Measurements from ENCODE around the gene TCL1B. TPM values are rescaled to one million over a fixed set of nuclear protein-coding genes. Genes with fewer than 3 reads are reported as not detected.

TCL1B gene
- total and polyA plus RNA-seq, 2 donors (not counting 3 experiments of a cell fraction or from before 2014, with no cell fraction given) = not detected

DNA sequence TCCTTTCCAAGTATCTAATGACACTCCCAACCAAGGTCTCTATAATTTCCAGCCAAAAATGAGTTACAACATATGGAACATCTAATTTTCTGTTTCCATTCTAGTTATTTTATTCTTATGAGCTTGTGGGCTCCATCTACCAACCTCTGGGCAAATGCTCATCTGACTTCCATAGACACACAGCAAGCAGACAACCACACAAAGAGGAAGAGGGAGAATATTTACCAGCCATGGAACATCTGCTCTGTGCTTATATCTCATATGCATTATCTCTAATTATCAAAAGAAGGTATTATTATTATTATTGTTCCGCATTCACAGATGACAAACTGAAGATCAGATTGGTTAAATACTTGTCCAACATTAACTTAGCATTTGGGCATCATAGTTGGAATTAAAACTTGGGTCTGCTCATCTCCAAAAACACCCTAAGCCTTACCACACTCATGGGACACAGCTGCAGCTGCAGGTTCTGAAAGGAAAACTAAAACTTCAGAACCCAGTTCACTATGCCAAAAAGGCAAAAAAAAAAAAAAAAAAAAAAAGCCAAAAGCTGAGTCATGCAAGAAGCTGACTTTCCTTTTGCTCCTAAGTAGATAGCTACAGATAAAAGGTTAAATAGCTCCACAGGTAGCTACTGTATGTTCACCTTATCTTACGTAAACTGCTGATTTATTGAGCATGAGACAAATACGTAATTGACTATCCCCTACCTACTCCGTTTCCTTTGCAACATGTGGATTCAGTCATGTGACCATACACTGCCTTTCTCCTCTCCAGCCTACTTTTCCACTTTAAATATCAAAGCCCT is 23.6 kb upstream of the TCL1B start:
- dilution Hi-C loops (cut with MboI; ENCODE audit: extremely low pct_ligation_motif_present, low sequenced_read_pairs) (no loop called here), intact Hi-C loops (cut with micrococcal nuclease) (no loop called here)
- H3K4me2 ChIP-seq (ENCODE audit: insufficient read depth, low read length) = no peak overlapping the region
- H3K27ac ChIP-seq (ENCODE audit: insufficient read depth, low read depth, low read length) = no peak overlapping the region
- no peak overlapping the region for H2AFZ ChIP-seq (ENCODE audit: low read depth, low read length)
- DNase-seq (ENCODE audit: low read depth, low spot score) (no peak), FAIRE-seq (no peak)
- H3K36me3 ChIP-seq (ENCODE audit: control insufficient read depth in 2 of 2, extremely low read depth in 1 of 2, insufficient read depth in 2 of 2, low read length in 2 of 2) = no peaks in the 10 kb centered on the region
- CTCF ChIA-PET = no interaction called here
- H3K4me3 ChIP-seq (replicated peaks in 1 of 3; ENCODE audit: insufficient read depth in 1 of 3, low read depth in 1 of 3, low read length in 3 of 3) = no peak overlapping the region
- H3K9ac ChIP-seq (replicated peaks; ENCODE audit: extremely low read depth, insufficient read depth, low read length) = no peak overlapping the region
- H4K20me1 ChIP-seq (replicated peaks; ENCODE audit: control insufficient read depth, extremely low read depth, insufficient read depth, low read length) = no peaks in the 10 kb centered on the region
- no peaks in the 10 kb centered on the region for H3K4me1 ChIP-seq (ENCODE audit: control insufficient read depth, extremely low read depth, insufficient read depth, low read length)
- H3K9me1 ChIP-seq (replicated peaks; ENCODE audit: control insufficient read depth, extremely low read depth, insufficient read depth, low read length) = no peaks in the 10 kb centered on the region
- TF ChIP-seq EZH2 (IDR thresholded peaks at IDR 0.05; ENCODE audit: borderline replicate concordance, low read depth, low read length, severe bottlenecking) = no peak
- no peak for TF ChIP-seq MYC (IDR thresholded peaks at IDR 0.05; ENCODE audit: low read depth, low read length)
- TF ChIP-seq POLR2A (IDR thresholded peaks at IDR 0.05; ENCODE audit: low read depth, low read length) = no peak
- TF ChIP-seq POLR2AphosphoS5 (IDR thresholded peaks at IDR 0.05; ENCODE audit: insufficient read depth, low read depth, low read length) = no peak
- TF ChIP-seq, protein P1, sequence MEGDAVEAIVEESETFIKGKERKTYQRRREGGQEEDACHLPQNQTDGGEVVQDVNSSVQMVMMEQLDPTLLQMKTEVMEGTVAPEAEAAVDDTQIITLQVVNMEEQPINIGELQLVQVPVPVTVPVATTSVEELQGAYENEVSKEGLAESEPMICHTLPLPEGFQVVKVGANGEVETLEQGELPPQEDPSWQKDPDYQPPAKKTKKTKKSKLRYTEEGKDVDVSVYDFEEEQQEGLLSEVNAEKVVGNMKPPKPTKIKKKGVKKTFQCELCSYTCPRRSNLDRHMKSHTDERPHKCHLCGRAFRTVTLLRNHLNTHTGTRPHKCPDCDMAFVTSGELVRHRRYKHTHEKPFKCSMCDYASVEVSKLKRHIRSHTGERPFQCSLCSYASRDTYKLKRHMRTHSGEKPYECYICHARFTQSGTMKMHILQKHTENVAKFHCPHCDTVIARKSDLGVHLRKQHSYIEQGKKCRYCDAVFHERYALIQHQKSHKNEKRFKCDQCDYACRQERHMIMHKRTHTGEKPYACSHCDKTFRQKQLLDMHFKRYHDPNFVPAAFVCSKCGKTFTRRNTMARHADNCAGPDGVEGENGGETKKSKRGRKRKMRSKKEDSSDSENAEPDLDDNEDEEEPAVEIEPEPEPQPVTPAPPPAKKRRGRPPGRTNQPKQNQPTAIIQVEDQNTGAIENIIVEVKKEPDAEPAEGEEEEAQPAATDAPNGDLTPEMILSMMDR (IDR thresholded peaks at IDR 0.05; ENCODE audit: extremely low read depth in 1 of 2, insufficient read depth in 1 of 2, low read depth in 1 of 2, low read length in 2 of 2) = no peak
- TF ChIP-seq FOS (IDR thresholded peaks at IDR 0.05; ENCODE audit: borderline replicate concordance, insufficient read depth, low read length) = no peak
- TF ChIP-seq GATA2 (IDR thresholded peaks at IDR 0.05; ENCODE audit: insufficient read depth, insufficient read length, low read depth, low read length) = no peak
- H3K79me2 ChIP-seq (ENCODE audit: control insufficient read depth, insufficient read depth, low read length) = no peaks in the 10 kb centered on the region
- no peaks in the 10 kb centered on the region for H3K9me3 ChIP-seq (replicated peaks; ENCODE audit: control insufficient read depth, insufficient read depth, low read length)
- POLR2A ChIA-PET = no interaction called here
- H3K27me3 ChIP-seq (ENCODE audit: control insufficient read depth in 2 of 2, insufficient read depth in 2 of 2, low read length in 2 of 2) = no peaks in the 10 kb centered on the region
- BruUV-seq (replicated peaks) = no TSS peak

Data from endothelial cell of umbilical vein (primary cell).